Measurements from ENCODE around the gene NDUFS4. TPM values are rescaled to one million over a fixed set of nuclear protein-coding genes. Genes with fewer than 3 reads are reported as not detected.
"Not testable (repeated sequence)": the region's sequence is repeated elsewhere in the genome, so short reads cannot be mapped to it uniquely, and the experiment has no call there.

Gene NDUFS4
- total RNA-seq, 1 donor from 2014 or later = 70.8 TPM

GRCh38 chr5:53667621-53668020 is 107.2 kb downstream of the NDUFS4 start:
- ATAC-seq = no peak

GRCh38 chr5:53671447-53671846 is 111.0 kb downstream of the NDUFS4 start:
- ATAC-seq = no peak

GRCh38 chr5:53674121-53674520 is 113.7 kb downstream of the NDUFS4 start:
- ATAC-seq = no peak

GRCh38 chr5:53677632-53678031 is 117.2 kb downstream of the NDUFS4 start:
- no peak for ATAC-seq

GRCh38 chr5:53678981-53679660 is 118.7 kb downstream of the NDUFS4 start:
- no peak for ATAC-seq

- ATAC-seq = no peak
Measured at GRCh38 chr5:53681079-53681478, 120.6 kb downstream of the NDUFS4 start.

- no peak for ATAC-seq
Measured at GRCh38 chr5:53691014-53691413, 130.6 kb downstream of the NDUFS4 start.

GRCh38 chr5:53694520-53695022 is 134.1 kb downstream of the NDUFS4 start:
- no peak for ATAC-seq

GRCh38 chr5:53710405-53710804 is 150.0 kb downstream of the NDUFS4 start:
- not testable (repeated sequence) for ATAC-seq

GRCh38 chr5:53712327-53712726 is 151.9 kb downstream of the NDUFS4 start:
- no peak for ATAC-seq

GRCh38 chr5:53713978-53714666 is 153.7 kb downstream of the NDUFS4 start:
- no peak for ATAC-seq

GRCh38 chr5:53714667-53715010 is 154.2 kb downstream of the NDUFS4 start:
- no peak for ATAC-seq

GRCh38 chr5:53726121-53726520 is 165.7 kb downstream of the NDUFS4 start:
- no peak for ATAC-seq

- ATAC-seq = no peak
Measured at GRCh38 chr5:53730943-53731342, 170.5 kb downstream of the NDUFS4 start.

Other genes with a start within 250 kb of the NDUFS4 start
- gene FST, start 80.0 kb upstream of the NDUFS4 start, total RNA-seq = 2.7 TPM

All from esophagus mucosa (tissue), 1 donor.